K562 (cell line): ENCODE data around the gene MED16. TPM values are rescaled to one million over a fixed set of nuclear protein-coding genes. Genes with fewer than 3 reads are reported as not detected.
A peak's percentile ranks its signal among the peaks of the same experiment; 100 is the strongest.

Experiments
- BCL6 ChIP-seq: fragments of 250-450 bp; sonication (Bioruptor Pico); IDR thresholded peaks from 2 replicates; pipeline ENCODE4 v1.4.0; 2020
- CCNT2 ChIP-seq: IDR thresholded peaks from 2 replicates; pipeline ENCODE4 v1.6.1; 2011; ENCODE audit warnings: borderline replicate concordance, low read depth, mild to moderate bottlenecking, moderate library complexity, mixed read lengths, low read length; ENCODE audit not compliant: insufficient read length; ENCODE audit errors: extremely low read depth
- ERF ChIP-seq: fragments of 450-650 bp; formaldehyde crosslinking; IDR thresholded peaks from 2 replicates; pipeline ENCODE4 v1.4.0; 2020; ENCODE audit warnings: mild to moderate bottlenecking, mixed read lengths
- FIP1L1 ChIP-seq: fragments of 200-400 bp; formaldehyde crosslinking; IDR thresholded peaks from 2 replicates; pipeline ENCODE4 v1.6.1; 2018; ENCODE audit warnings: mild to moderate bottlenecking, low read depth, low read length; ENCODE audit not compliant: poor library complexity, severe bottlenecking
- FOXA3 ChIP-seq, 2 experiments: fragments of 450-650 bp in 1 of 2; sonication (generic) in 1 of 2; formaldehyde crosslinking; IDR thresholded peaks in 1 of 2; conservative IDR thresholded peaks in 1 of 2; 2 replicates each; pipeline versions ENCODE4 v1.4.0 to v1.8.0; 2020 to 2022; ENCODE audit warnings: mild to moderate bottlenecking in 2 of 2, missing genetic modification reagents in 1 of 2
- HDAC6 ChIP-seq: IDR thresholded peaks from 2 replicates; pipeline ENCODE4 v1.6.1; 2012; ENCODE audit warnings: low read depth, mild to moderate bottlenecking, control low read depth, inconsistent platforms, low read length, moderate library complexity
- IRF2 ChIP-seq: sonication (generic); formaldehyde crosslinking; IDR thresholded peaks from 2 replicates; pipeline ENCODE4 v1.8.1; 2022; ENCODE audit warnings: mild to moderate bottlenecking, missing genetic modification reagents
- MAZ ChIP-seq, 2 experiments: fragments of 450-650 bp in 1 of 2; sonication (generic) in 1 of 2; formaldehyde crosslinking; IDR thresholded peaks in 1 of 2; conservative IDR thresholded peaks in 1 of 2; 2 replicates each; pipeline versions ENCODE4 v1.4.0 to v1.5.0; 2020; ENCODE audit warnings: mild to moderate bottlenecking in 1 of 2, missing genetic modification reagents in 1 of 2
- MED1 ChIP-seq: sonication (generic); formaldehyde crosslinking; IDR thresholded peaks from 2 replicates; pipeline ENCODE4 v1.8.1; 2023; ENCODE audit warnings: missing genetic modification reagents, borderline replicate concordance
- PCBP1 ChIP-seq: fragments of 200-400 bp; formaldehyde crosslinking; IDR thresholded peaks from 2 replicates; pipeline ENCODE4 v1.6.1; 2018; ENCODE audit warnings: mild to moderate bottlenecking, low read depth, low read length; ENCODE audit not compliant: poor library complexity, severe bottlenecking
- POLR2A ChIP-seq: fragments of 450-650 bp; conservative IDR thresholded peaks from 2 replicates; pipeline ENCODE4 v1.6.1; 2016
- POLR2G ChIP-seq: fragments of 200-400 bp; formaldehyde crosslinking; IDR thresholded peaks from 2 replicates; pipeline ENCODE4 v1.6.1; 2017; ENCODE audit warnings: low read depth, mild to moderate bottlenecking, antibody characterized with exemption, low read length, moderate library complexity
- PRPF4 ChIP-seq: fragments of 200-400 bp; formaldehyde crosslinking; IDR thresholded peaks from one replicate; pipeline ENCODE4 v1.6.1; 2017; ENCODE audit warnings: low read length, low read depth, mild to moderate bottlenecking; ENCODE audit not compliant: insufficient read depth, poor library complexity, severe bottlenecking
- PTBP1 ChIP-seq: fragments of 200-400 bp; formaldehyde crosslinking; IDR thresholded peaks from 2 replicates; pipeline ENCODE4 v1.6.1; 2017; ENCODE audit warnings: low read depth, low read length
- RBFOX2 ChIP-seq: fragments of 200-400 bp; formaldehyde crosslinking; IDR thresholded peaks from 2 replicates; pipeline ENCODE4 v1.6.1; 2017; ENCODE audit warnings: low read depth, mild to moderate bottlenecking, low read length, moderate library complexity
- RBM14 ChIP-seq: fragments of 200-400 bp; formaldehyde crosslinking; IDR thresholded peaks from 2 replicates; pipeline ENCODE4 v1.6.1; 2018; ENCODE audit warnings: low read depth, mild to moderate bottlenecking, low read length, moderate library complexity, borderline replicate concordance; ENCODE audit not compliant: insufficient read depth
- SMARCB1 ChIP-seq: IDR thresholded peaks from 2 replicates; pipeline ENCODE4 v1.6.1; 2011; ENCODE audit warnings: improper control_type of control experiment, low read depth; ENCODE audit not compliant: insufficient read length
- TCF7 ChIP-seq: sonication (generic); IDR thresholded peaks from 2 replicates; pipeline ENCODE4 v1.6.1; 2016; ENCODE audit warnings: antibody characterized with exemption, borderline replicate concordance
- TEAD2 ChIP-seq: fragments of 450-650 bp; IDR thresholded peaks from 2 replicates; pipeline ENCODE4 v1.6.1; 2016; ENCODE audit warnings: missing genetic modification characterization, control low read depth, missing compliant biosample characterization
- TFE3 ChIP-seq: fragments of 450-650 bp; formaldehyde crosslinking; IDR thresholded peaks from 2 replicates; pipeline ENCODE4 v1.4.0; 2020; ENCODE audit warnings: mild to moderate bottlenecking, mixed read lengths
- THRAP3 ChIP-seq: fragments of 450-650 bp; IDR thresholded peaks from 2 replicates; pipeline ENCODE4 v1.6.1; 2016; ENCODE audit warnings: mild to moderate bottlenecking, inconsistent platforms, borderline replicate concordance
- ZNF717 ChIP-seq: fragments of 250-450 bp; sonication (Bioruptor Pico); IDR thresholded peaks from 2 replicates; pipeline ENCODE4 v1.5.0; 2021
- polyA plus RNA-seq, 8 experiments: library from polyadenylated mRNA; depleted of rRNA in 4 of 8; stranded (reverse) in 5 of 8; unstranded in 3 of 8; fragments of >200 nt; fragmentation: Nextera tagmentation in 2 of 8; fragmentation: Illumina TruSeq in 1 of 8; extraction: Ambion mirVana in 2 of 8; extraction: Trizol in 1 of 8; gene quantifications; 2 replicates each; pipeline versions ENCODE4 v1.2.1 to v1.2.3, GENCODE V29; 2011 to 2014; ENCODE audit warnings: inconsistent platforms in 1 of 8, missing spikeins in 1 of 8
- total RNA-seq, 7 experiments: library from RNA; depleted of rRNA in 6 of 7; stranded (reverse); fragments of >200 nt in 6 of 7; fragmentation: Illumina TruSeq in 2 of 7; extraction: Trizol in 2 of 7; gene quantifications; 2 replicates each; pipeline versions ENCODE4 v1.2.1 to v1.2.3, GENCODE V29; 2011 to 2021; ENCODE audit warnings: low replicate concordance in 1 of 7
- TF ChIP-seq, protein P1 (sequence below): fragments of 250-450 bp; sonication (Bioruptor Pico); IDR thresholded peaks from 2 replicates; pipeline ENCODE4 v1.5.0; 2021
- TF ChIP-seq, protein P2 (sequence below): sonication (generic); formaldehyde crosslinking; IDR thresholded peaks from 2 replicates; pipeline ENCODE4 v1.8.0; 2022; ENCODE audit warnings: missing genetic modification reagents, mild to moderate bottlenecking, moderate library complexity, borderline replicate concordance

Gene MED16
- total and polyA plus RNA-seq, 9 of the 15 experiments (the other 6 are each of a cell fraction or from before 2014, with no cell fraction given): 0.89 to 59.9 (median 8.6) TPM

GRCh38 chr19:868458-869244 lies 24.3 kb downstream of the MED16 start (continued):
- TF ChIP-seq MAZ (CRISPR knock-in tag; conservative IDR thresholded peaks at IDR 0.05 in 1 of 2, IDR thresholded peaks at IDR 0.05 in 1 of 2) (no peak), TCF7 (no peak), BCL6 (CRISPR knock-in tag) (no peak), RBFOX2 (peak; percentile 68), HDAC6 (no peak), TFE3 (no peak), CCNT2 (peak; percentile 19), MED1 (no peak), TEAD2 (tag) (no peak), PRPF4 (peak; percentile 50), IRF2 (CRISPR knock-in tag) (no peak), ERF (CRISPR knock-in tag) (peak; percentile 51; the same call in 1 of the 2 replicates), PTBP1 (0 out of 2 replicates have a peak, but pooled peaks have one; percentile 39), THRAP3 (no peak), POLR2A (peak; percentile 67), SMARCB1 (no peak), POLR2G (peak; percentile 70), RBM14 (no peak), FOXA3 (CRISPR knock-in tag; conservative IDR thresholded peaks at IDR 0.05 in 1 of 2, IDR thresholded peaks at IDR 0.05 in 1 of 2) (0 out of 4 replicates have a peak, but pooled peaks of 1 of the 2 experiments have one; percentile 20), ZNF717 (CRISPR knock-in tag) (0 out of 2 replicates have a peak, but pooled peaks have one; percentile 70), PCBP1 (peak; percentile 41), FIP1L1 (peak; percentile 24)
- TF ChIP-seq, protein P1, sequence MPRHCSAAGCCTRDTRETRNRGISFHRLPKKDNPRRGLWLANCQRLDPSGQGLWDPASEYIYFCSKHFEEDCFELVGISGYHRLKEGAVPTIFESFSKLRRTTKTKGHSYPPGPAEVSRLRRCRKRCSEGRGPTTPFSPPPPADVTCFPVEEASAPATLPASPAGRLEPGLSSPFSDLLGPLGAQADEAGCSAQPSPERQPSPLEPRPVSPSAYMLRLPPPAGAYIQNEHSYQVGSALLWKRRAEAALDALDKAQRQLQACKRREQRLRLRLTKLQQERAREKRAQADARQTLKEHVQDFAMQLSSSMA: no peak
- TF ChIP-seq, protein P2, sequence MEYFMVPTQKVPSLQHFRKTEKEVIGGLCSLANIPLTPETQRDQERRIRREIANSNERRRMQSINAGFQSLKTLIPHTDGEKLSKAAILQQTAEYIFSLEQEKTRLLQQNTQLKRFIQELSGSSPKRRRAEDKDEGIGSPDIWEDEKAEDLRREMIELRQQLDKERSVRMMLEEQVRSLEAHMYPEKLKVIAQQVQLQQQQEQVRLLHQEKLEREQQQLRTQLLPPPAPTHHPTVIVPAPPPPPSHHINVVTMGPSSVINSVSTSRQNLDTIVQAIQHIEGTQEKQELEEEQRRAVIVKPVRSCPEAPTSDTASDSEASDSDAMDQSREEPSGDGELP: peak; percentile 35; the same call in 1 of the 2 replicates
